Activated CD4-positive, alpha-beta T cell treated with anti-CD3 and anti-CD28 coated beads for 48 hours (primary cell): ENCODE measurements around the gene PRMT9.

ENCODE experiments used
- DNase-seq: peaks from one replicate; pipeline ENCODE4 v3.0.0-alpha.2; 2020

PRMT9 gene

DNA sequence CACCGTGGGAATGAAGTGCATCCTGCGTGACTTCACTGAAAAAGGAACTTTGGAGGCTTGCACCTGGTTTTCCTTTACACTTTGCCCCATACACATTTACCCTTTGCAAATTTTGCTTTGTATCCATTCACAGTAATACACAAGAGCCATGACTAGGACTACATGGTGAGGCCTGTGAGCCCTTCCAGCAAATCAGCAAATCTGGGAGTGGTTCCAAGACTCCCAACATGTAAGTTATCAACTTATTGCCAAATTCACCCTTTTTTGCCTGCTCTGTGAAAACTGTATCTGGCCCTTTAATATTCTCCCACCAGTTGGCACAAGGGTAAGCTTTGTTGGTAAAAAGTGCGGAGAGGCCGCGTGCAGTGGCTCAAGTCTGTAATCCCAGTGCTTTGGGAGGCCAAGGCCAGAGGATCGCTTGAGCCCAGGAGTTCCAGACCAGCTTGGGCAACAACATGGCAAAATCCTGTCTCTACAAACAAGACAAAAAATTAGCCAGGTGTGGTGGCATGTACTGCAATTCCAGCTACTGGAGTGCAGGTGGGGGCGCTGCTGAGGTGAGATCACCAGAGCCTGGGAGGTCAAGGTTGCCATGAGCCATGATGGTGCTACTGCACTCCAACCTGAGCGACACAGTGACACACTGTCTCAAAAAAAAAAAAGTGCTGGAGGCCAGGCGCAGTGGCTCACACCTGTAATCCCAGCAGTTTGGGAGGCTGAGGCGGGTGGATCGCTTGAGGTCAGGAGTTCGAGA, 5.0 kb downstream of the PRMT9 start:
- peak; percentile 46 for DNase-seq

DNA sequence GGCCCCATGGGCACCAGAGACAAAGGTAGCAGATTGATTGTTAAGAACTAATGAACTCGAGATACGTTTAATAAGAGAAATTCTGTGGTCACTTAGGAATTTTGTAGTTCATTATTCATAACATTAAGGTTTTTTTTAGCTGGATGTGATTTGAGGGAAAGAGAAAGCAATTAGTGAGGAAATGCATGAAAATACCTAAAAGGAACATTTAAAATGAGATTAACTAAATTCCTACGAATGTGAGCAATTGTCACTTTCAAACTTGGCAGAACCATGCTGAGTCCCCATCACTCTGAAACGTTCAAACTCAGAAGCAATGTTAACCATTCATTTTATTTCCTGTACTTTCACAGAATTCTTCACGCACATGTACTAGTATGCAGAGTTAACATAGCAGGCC, 5.9 kb downstream of the PRMT9 start:
- DNase-seq, result no peak

DNA sequence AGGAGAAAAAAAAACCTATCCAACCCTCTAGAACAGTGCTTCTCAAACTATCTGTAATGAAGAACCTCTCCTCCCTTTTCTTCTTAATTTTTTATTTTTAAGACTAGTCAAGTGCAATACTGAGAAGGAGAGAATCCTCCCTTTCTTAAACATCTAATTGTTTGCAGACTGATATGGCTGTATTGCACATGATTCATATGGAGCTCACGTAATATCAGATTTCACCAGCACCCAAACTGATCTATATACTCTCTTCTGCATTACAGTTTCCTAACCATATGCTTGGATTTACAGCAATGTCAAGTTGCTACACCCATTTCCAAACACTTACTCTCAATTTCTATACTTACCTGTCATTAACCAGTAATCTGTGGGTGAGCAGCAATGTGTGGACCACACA, 9.5 kb downstream of the PRMT9 start:
- DNase-seq, result no peak

DNA sequence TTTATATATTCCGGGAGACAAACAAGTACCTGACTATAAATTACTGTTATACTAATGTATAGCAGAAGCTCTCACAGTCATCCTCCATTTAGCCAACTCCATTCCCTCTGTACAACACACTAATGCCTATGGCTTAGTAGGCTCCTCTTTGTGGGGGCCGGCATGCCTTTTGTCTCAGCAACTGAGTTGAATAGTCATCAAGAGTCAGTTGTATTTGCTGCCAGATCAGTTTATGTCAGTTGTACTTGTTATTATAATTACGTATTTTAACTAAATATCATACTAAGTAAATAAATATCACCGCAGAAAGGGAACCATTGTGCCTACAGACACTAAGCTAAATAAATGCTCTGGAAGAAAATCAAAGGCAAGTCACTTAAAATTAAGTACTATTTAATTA, 9.9 kb downstream of the PRMT9 start:
- DNase-seq, result no peak

DNA sequence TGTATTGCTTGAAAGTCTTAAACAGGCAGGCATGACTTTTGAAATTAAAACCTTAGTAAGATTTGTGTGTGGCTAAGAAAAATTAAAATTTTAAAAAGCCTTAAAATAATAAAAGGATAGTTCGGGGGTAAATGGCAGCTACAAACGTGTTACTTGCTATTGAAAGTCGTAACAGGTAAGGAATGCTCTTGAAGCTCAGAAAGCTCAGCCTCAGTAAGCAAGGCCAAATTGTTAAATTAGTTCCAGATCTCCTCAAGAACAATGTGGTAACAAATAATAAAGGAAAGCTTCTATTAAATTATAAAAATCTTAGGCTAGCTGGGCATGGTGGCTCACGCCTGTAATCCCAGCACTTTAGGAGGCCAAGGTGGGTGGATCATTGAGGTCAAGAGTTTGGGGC, 25.5 kb downstream of the PRMT9 start:
- no peak for DNase-seq

DNA sequence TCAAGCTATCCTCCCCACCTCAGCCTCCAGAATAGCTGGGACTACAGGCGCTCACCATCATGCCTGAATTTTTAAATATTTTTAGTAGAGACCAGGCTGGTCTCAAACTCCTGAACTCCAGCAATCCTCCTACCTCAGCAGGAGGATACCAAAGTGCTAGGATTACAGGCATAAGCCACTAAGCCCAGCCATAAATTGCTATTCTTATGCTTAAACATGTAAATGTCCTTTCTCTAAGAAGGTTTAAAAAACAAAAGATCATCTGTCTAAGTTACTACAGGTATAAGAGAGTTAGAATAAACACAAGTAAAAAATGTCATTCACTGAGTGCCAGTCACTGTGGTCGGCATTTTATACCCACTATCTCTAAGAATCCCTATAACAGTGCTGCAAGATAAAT, 28.3 kb downstream of the PRMT9 start:
- DNase-seq, result no peak

DNA sequence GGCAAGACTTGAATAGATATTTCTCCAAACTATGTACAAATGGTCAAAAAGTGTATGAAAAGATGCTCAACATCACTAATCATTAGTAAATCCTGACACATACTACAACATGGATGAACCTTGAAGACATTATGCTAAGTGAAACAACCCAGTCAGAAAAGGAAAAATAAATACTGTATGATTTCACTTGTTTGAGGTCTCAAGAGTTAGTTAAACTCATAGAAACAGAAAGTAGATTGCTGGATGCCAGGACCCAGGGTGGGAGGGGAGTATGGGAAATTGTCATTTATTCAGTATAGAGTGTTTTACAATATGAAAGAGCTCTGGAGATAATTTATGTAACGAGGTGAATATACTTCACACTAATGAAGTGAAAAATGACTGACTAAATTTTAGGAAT, 32.4 kb downstream of the PRMT9 start:
- DNase-seq, result peak; percentile 4

DNA sequence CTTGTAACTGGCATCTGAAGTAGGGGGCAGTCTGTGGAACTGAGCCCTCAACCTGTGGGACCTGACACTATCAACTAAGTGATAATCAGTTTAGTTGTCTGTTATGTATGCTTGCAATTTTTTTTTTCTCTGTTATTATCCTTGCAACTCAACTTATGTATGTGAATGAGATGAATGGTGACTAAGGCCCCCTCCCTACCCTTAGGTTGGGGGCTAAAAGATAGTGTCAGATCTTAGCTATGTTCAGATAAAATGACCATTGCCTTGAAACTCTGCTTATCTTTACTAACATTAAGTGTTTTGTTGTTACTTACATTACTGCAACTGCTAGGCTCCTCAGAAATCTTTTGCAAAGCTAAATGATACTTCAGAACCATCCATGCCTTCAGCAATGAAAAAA, 35.3 kb downstream of the PRMT9 start:
- DNase-seq, result no peak

DNA sequence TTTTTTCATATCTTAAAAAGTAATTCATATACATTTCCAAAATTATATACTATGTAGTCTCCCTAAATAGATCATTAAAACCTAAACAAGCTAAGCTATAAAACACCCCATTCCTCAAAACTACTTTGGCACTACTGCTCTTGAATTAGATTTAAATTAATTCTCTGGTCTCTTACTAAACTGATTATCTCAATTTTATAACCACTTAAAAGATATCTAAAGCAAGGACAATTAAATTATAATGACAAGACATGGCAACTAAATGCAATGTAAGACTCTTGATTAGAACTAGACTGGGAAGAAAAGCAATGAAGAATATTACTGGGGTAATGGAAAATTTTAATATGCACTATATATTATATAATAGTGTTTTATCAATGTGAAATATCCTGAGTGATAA, 38.9 kb downstream of the PRMT9 start:
- no peak for DNase-seq

DNA sequence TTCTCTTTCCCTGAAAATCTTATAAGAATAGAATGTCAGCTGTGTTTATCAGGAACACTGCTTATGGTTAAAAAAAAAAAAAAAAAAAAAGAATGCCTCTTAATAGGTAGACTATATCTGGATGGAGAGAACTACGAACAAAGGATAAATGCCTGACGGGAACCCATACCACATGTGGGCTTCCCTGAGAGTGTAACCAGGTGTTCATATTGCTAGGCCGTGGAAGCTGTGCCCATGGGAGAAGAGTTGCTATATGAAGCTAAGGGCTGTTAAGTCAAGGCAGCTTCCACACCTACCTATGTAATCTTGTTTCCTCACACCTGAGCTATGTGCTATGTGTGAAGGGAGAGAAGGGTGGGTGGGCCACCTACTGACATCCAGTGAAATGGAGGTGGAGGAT, 39.5 kb downstream of the PRMT9 start:
- no peak for DNase-seq

DNA sequence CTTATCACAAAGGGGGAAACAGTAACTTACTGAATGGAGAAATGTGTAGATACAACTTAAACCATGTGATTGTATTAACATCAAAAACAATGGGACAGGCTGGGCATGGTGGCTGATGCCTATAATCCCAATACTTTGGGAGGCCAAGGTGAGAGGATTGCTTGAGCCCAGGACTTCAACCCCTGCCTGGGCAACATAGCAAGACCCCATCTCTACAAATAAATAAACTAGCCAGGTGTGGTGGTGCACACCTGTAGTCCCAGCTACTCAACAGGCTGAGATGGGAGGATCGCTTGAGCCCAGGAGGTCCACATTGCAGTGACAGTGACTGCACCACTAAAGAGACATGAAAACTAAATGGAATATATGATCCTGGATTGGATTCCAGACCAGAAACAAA, 40.3 kb downstream of the PRMT9 start:
- DNase-seq, result no peak

DNA sequence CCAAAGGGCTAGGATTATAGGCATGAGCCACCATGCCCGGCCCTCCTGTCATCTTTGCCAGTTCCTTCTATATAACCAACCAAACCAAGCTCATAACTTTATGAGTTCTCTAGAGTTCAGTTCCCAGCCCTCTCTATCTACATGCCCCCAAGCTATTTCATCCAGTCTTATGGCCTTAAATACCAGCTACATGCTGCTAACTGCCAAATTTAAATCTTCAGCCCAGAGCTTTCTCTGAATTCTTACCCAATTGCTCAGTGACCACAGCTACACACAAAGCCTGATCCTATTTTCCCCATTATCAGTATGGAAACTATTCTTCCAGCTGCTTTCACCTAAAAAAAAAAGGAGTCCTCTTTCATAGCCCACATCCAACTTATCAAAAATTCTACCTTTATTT, 43.6 kb downstream of the PRMT9 start:
- no peak for DNase-seq

DNA sequence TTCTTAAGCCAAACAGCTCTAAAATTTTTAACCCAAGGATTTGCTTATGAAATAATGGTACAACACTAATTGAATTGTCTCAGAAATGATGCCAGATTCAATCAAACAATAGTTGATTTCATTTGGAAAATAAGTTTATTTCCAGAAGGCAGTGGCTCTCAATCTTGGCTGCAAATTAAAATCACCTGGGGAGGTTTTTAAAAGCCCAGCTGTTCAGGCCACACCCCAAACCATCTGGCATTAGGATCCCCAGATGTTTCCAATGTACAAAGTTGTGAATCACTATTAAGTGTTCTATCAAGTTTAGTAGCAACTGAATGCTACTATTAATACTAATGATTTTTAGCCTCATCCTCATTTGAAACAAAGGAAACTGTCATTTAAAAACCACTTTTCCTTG, 44.6 kb downstream of the PRMT9 start:
- DNase-seq, result no peak

DNA sequence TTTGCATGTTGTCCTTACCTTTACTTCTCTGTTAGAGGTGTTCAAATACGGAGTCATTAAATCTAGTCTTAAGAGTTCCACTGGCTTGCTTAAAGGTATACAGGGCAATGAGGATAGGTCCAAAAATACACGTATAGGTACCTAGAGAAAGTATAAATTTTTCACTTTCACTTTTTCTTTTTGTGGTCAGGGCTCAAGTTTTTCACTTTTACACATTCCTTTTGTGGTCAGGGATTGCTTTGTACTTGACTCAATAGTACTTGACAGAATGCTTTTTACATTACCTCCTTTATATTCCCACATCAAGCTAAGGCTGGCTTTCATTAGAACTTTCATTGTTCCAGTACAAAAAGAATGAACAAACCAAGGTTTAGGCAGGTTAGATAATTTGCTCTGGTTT, 45.0 kb downstream of the PRMT9 start:
- DNase-seq, result no peak

DNA sequence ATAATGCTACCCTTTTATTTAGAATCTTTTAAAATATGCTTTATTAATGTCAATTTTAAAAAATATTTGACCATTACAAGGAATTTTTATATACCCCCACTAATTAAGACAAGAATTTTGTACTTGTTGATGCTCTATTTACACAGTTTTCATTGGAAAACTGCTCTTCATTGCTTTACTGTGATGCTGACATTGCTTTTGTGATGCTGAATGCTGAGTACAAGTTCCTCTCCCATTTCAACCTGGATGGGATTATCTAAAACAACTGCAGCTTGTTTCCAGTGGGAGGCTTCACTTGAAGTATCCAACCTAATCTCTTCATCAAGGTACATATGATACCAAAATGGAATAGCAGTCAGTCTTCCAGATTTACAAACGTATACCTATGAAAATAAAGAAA, 45.6 kb downstream of the PRMT9 start:
- no peak for DNase-seq

DNA sequence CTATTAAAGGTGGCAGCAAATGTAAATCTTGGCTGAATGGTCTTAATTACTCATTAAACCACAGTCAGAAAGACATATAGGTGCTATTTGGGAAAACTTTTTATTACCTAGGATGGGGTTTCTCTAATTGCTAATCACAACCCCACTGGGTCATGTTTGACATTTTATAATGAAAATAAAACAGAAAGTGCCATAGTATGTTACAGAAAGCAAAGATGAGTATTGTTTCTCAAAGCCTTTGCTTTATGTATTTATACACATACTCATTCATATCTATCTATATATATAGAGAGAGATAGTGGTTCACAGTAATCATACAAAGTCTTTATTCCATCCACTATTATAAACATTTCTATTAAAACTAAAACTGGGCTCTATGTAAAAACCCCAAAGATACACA, 48.6 kb downstream of the PRMT9 start:
- DNase-seq, result no peak

DNA sequence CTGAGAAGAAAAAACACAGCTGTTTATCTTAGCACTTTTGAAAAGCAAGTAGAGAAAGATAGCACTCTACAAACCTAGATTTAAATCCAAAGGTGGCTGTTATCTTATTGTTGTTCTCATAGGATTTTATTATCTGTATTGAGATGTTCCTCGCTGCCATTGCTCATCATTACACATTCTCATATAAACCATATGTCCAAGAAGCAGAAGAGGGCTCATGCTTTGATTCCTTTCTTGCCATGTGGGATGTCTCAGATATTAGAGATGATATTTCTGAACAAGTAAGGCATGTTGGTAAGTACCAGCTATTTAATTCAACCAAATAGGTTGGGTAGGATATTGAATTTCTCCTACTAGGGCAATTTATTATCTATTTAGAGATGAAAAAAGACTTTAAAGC, 50.3 kb downstream of the PRMT9 start:
- DNase-seq, result no peak

DNA sequence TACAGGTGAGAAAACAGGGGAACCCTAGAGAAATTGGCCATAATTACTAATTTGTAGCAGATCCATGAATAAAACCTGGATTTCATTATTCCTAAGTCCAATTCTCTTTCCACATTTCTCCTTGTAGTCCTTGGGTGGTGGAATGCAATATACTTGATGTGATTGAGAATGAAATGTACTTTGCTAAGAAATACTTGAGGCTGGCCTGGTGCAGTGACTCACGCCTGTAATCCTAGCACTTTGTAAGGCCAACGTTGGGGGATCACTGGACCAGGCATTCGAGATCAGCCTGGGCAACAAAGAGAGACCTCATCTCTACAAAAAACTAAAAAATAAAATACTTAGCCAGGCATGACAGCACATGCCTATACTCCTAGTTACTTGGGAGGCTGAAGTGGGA, 50.9 kb downstream of the PRMT9 start:
- no peak for DNase-seq

DNA sequence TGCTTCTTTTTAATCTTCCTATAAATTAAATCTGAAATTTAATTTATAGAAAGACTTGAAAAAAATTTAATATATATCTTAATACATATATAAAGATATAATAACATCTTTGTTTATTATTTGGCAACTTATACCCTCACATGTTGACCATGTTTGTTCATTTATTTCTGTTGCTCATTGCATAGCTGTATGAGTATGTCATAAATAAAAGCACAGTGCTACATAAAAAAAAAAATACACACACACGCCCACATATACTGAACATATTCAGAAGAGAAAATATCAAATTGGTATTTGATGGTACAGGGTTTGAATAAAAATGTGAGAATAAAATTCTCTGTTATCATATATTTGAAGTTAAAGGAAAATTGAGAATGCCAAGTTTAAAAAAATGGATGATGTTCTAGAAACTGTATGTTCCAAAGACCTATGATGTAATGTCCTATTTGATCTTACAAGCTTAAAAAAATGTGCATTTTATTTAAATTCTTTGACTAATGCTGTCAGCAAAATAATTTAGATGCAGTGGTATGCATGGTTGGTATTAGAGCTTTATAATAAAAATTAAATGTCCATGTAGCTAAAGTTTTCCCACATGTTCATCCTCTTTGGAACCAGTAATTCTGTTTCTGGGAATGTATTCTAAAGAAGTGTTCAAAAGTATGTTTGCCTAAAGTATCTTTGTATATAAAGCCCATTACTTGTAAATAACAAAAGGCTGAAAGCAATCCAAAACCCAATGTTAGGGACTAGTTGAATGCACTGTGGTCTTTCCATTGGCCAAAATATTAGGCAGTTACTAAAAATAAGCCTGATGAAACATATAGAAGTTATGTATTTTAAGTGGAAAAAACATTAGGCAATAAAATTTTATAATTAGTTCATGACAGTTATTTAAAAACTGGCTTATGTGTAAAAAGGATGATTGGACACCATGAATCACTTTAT, 53.9 kb downstream of the PRMT9 start:
- no peak for DNase-seq

DNA sequence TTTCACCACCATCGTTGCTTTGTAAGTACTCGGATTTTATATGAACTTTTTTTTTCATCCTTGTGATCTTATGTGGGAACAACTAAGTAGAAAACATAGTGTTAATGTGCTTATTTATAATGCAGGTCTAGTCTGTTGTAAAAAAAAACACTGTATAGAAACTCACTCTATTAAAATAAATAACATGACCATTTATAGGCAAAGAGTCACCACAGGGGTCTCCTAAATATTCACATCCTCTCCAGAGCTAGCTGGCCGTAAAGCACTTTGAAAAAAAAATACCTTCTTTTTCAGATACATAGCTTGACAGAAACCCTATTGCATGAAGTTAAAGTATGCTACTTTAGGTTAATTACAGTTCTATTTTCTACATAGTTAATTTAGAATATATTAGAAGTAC, 55.5 kb downstream of the PRMT9 start:
- no peak for DNase-seq

DNA sequence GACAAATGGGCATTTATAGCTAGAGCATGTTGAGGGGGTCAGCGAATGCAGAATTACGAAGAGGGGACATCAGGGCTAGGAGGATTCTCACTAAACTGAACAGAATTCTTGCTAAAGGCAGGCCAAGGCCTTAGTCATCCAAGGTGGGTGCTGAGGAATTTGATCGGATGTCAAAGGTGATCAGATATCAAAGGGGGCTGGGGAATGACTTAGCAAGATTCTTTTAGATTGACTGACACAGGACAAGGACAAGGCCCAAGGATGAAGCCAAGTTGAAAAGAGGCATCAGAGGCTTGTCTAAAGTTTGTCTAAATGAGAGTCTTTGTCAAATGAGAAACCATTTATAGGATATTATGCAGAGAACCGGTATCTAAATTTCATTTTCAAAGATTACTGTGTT, 57.1 kb downstream of the PRMT9 start:
- no peak for DNase-seq

DNA sequence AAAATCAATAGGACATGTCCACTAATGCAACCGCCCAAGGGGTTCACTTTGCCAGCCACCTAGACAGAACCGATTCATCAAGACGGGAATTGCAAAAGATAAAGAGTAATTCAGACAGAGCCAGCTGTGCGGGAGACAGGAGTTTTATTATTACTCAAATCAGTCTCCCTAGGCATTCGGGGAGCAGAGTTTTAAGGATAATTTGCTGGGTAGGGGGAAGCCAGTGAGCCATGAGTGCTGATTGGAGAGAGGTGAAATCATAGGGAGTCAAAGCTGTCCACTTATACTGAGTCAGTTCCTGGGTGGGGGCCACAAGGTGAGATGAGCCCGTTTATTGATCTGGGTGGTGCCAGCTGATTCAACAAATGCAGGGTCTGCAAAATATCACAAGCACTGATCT, 58.2 kb downstream of the PRMT9 start:
- no peak for DNase-seq

DNA sequence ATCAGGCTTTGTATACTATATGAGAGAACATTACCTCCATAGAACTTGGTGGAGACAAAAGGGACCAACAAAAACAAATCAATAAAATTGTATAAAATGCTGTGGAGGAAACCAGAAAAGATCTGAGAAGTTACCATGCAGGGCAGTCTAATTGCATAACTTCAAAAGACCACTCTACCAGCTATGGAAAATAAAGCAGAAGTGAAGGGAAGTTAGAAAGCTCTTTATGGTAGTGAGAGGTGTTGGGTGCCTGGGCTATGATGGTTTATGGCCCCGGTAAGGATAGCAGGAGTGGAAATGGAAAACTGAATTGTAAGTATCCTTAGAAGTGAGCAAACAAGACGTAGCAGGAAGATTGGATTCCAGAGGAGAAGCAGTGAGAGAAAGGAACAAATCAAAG, 63.6 kb downstream of the PRMT9 start:
- no peak for DNase-seq
